GM12878 (cell line): ENCODE results near the gene IRF4. TPM values are rescaled to one million over a fixed set of nuclear protein-coding genes. Genes with fewer than 3 reads are reported as not detected.
A peak's percentile ranks its signal among the peaks of the same experiment; 100 is the strongest.

Experiments used
- BHLHE40 ChIP-seq, 2 experiments: fragments of 450-650 bp in 1 of 2; IDR thresholded peaks; 2 replicates each; pipeline ENCODE4 v1.6.1; 2011 to 2017; ENCODE audit warnings: low read depth in 2 of 2, borderline replicate concordance in 1 of 2, improper control_type of control experiment in 1 of 2, low read length in 1 of 2, mild to moderate bottlenecking in 1 of 2
- HDAC2 ChIP-seq: fragments of 200-600 bp; sonication (generic); IDR thresholded peaks from 2 replicates; pipeline ENCODE4 v1.6.1; 2017
- JUNB ChIP-seq: IDR thresholded peaks from 2 replicates; pipeline ENCODE4 v1.6.1; 2016; ENCODE audit warnings: antibody characterized with exemption, mild to moderate bottlenecking
- KDM1A ChIP-seq: fragments of 200-600 bp; sonication (generic); IDR thresholded peaks from 2 replicates; pipeline ENCODE4 v1.6.1; 2016; ENCODE audit warnings: borderline replicate concordance
- MEF2A ChIP-seq: IDR thresholded peaks from 2 replicates; pipeline ENCODE4 v1.6.1; 2011; ENCODE audit warnings: low read depth, mild to moderate bottlenecking, low read length, moderate library complexity; ENCODE audit not compliant: insufficient read depth
- POLR2AphosphoS2 ChIP-seq: IDR thresholded peaks from 2 replicates; pipeline ENCODE4 v1.6.1; 2011; ENCODE audit warnings: low read depth, mild to moderate bottlenecking, low read length, improper control_type of control experiment, moderate library complexity
- SIN3A ChIP-seq: IDR thresholded peaks from 2 replicates; pipeline ENCODE4 v1.6.1; 2012; ENCODE audit warnings: low read depth, low read length, improper control_type of control experiment
- TCF7 ChIP-seq: IDR thresholded peaks from 2 replicates; pipeline ENCODE4 v1.6.1; 2014; ENCODE audit warnings: antibody characterized with exemption, borderline replicate concordance
- WRNIP1 ChIP-seq: IDR thresholded peaks from 2 replicates; pipeline ENCODE4 v1.6.1; 2011; ENCODE audit warnings: low read depth, low read length, improper control_type of control experiment, borderline replicate concordance
- ZNF622 ChIP-seq: fragments of 450-650 bp; IDR thresholded peaks from 2 replicates; pipeline ENCODE4 v1.6.1; 2017; ENCODE audit warnings: mild to moderate bottlenecking, inconsistent platforms
- polyA plus RNA-seq, 11 experiments: library from polyadenylated mRNA; depleted of rRNA in 4 of 11; unstranded in 6 of 11; stranded (reverse) in 5 of 11; fragments of >200 nt; fragmentation: Nextera tagmentation in 4 of 11; fragmentation: Illumina TruSeq in 1 of 11; extraction: Ambion mirVana in 4 of 11; extraction: Trizol in 1 of 11; gene quantifications; 1 replicate in 1 of 11; 2 replicates in 10 of 11; pipeline versions ENCODE4 v1.2.1 to v1.2.3, GENCODE V29; 2011 to 2016; ENCODE audit warnings: inconsistent platforms in 2 of 11, missing spikeins in 2 of 11, low read depth in 1 of 11
- total RNA-seq, 4 experiments: library from RNA; depleted of rRNA in 3 of 4; stranded (reverse); fragments of >200 nt in 3 of 4; fragmentation: Illumina TruSeq in 1 of 4; extraction: Trizol in 1 of 4; gene quantifications; 2 replicates each; pipeline versions ENCODE4 v1.2.1 to v1.2.3, GENCODE V29; 2013 to 2021
- TF ChIP-seq, protein P1 (sequence below): fragments of 450-650 bp; IDR thresholded peaks from 2 replicates; pipeline ENCODE4 v1.6.1; 2014; ENCODE audit warnings: mild to moderate bottlenecking
- TF ChIP-seq, protein P2 (sequence below): fragments of 450-650 bp; IDR thresholded peaks from 2 replicates; pipeline ENCODE4 v1.6.1; 2017; ENCODE audit warnings: mild to moderate bottlenecking
- TF ChIP-seq, protein P3 (sequence below): IDR thresholded peaks from 2 replicates; pipeline ENCODE4 v1.6.1; 2011; ENCODE audit warnings: low read depth, mild to moderate bottlenecking, low read length, moderate library complexity, borderline replicate concordance; ENCODE audit errors: extremely low read depth
- TF ChIP-seq, protein P4 (sequence below): IDR thresholded peaks from 2 replicates; pipeline ENCODE4 v1.6.1; 2012; ENCODE audit warnings: low read depth, low read length, improper control_type of control experiment
- TF ChIP-seq, protein P5 (sequence below): IDR thresholded peaks from 2 replicates; pipeline ENCODE4 v1.6.1; 2012; ENCODE audit warnings: low read depth, low read length, improper control_type of control experiment
- TF ChIP-seq, protein P6 (sequence below): fragments of 450-650 bp; IDR thresholded peaks from 2 replicates; pipeline ENCODE4 v1.6.1; 2017; ENCODE audit warnings: mild to moderate bottlenecking, low read depth, inconsistent platforms; ENCODE audit not compliant: poor library complexity, severe bottlenecking
- TF ChIP-seq, protein P7 (sequence below): fragments of 150-350 bp; IDR thresholded peaks from 2 replicates; pipeline ENCODE4 v1.6.1; 2014; ENCODE audit warnings: mild to moderate bottlenecking, low read depth, low read length
- TF ChIP-seq, protein P8 (sequence below): fragments of 450-650 bp; IDR thresholded peaks from 2 replicates; pipeline ENCODE4 v1.6.1; 2017; ENCODE audit warnings: low read depth, mild to moderate bottlenecking, moderate library complexity

The IRF4 gene
- total and polyA plus RNA-seq, 10 of the 15 experiments (the other 5 are each of a cell fraction or from before 2014, with no cell fraction given) = 50.0 to 495 (median 257) TPM

DNA sequence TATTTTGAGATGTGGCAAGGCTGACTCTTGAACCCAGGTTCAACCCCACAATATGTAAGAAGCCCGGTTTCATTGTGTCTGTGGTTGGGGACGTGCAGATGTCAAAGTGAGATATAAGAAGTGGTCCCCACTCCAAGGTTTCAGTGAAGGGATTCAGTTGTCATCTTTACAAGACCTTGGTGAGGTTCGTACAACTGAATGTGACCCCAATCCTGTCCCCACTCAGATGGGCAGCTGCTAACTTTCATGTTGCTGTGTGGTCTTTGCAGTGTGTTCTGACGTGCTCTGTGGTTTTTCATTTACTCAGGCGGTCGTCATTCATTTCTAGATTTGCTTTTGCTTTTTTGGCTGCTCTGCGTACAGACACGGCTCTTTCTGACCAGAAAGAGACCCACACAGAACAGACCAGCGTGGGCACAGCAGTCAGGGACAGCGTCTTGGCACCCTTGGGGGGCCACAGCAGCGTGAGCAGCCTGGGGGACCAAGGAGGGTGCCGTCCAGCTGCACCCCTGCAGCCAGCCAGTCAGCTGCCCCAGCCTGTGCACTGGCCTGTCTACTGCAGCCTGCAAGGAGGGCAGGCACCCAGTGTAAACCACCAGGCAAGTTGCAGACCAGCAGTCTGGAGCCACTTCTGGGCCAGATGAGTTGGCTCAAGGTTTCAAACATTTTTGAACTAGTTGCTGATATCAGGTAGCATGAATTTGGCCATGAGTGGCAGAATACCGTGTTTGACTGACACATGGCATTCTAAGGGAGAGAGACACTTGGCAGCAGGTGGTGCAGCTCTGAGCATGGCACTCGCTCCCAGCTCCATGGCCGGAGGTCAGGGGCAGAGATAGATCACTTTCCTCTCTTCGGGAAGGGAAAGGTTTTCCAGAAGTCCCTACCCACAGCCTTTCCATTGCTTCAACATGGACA is 49.4 kb upstream of the IRF4 start (continued):
- TF ChIP-seq, protein P1, sequence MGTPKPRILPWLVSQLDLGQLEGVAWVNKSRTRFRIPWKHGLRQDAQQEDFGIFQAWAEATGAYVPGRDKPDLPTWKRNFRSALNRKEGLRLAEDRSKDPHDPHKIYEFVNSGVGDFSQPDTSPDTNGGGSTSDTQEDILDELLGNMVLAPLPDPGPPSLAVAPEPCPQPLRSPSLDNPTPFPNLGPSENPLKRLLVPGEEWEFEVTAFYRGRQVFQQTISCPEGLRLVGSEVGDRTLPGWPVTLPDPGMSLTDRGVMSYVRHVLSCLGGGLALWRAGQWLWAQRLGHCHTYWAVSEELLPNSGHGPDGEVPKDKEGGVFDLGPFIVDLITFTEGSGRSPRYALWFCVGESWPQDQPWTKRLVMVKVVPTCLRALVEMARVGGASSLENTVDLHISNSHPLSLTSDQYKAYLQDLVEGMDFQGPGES = no peak
- TF ChIP-seq HDAC2 (0 out of 2 replicates have a peak, but pooled peaks have one; percentile 55), POLR2AphosphoS2 (no peak; the same call in 1 of the 2 replicates), MEF2A (peak; percentile 87; the same call in 1 of the 2 replicates), SIN3A (no peak), JUNB (peak; percentile 94), ZNF622 (no peak), BHLHE40 (IDR thresholded peaks at IDR 0.05; ENCODE audit: borderline replicate concordance in 1 of 2, low read depth in 2 of 2, low read length in 1 of 2) (peak; percentile 77 to 88), KDM1A (no peak), TCF7 (no peak), WRNIP1 (no peak)
- TF ChIP-seq, protein P2, sequence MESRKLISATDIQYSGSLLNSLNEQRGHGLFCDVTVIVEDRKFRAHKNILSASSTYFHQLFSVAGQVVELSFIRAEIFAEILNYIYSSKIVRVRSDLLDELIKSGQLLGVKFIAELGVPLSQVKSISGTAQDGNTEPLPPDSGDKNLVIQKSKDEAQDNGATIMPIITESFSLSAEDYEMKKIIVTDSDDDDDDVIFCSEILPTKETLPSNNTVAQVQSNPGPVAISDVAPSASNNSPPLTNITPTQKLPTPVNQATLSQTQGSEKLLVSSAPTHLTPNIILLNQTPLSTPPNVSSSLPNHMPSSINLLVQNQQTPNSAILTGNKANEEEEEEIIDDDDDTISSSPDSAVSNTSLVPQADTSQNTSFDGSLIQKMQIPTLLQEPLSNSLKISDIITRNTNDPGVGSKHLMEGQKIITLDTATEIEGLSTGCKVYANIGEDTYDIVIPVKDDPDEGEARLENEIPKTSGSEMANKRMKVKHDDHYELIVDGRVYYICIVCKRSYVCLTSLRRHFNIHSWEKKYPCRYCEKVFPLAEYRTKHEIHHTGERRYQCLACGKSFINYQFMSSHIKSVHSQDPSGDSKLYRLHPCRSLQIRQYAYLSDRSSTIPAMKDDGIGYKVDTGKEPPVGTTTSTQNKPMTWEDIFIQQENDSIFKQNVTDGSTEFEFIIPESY = no peak
- TF ChIP-seq, protein P3, sequence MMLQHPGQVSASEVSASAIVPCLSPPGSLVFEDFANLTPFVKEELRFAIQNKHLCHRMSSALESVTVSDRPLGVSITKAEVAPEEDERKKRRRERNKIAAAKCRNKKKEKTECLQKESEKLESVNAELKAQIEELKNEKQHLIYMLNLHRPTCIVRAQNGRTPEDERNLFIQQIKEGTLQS = no peak
- TF ChIP-seq, protein P4, sequence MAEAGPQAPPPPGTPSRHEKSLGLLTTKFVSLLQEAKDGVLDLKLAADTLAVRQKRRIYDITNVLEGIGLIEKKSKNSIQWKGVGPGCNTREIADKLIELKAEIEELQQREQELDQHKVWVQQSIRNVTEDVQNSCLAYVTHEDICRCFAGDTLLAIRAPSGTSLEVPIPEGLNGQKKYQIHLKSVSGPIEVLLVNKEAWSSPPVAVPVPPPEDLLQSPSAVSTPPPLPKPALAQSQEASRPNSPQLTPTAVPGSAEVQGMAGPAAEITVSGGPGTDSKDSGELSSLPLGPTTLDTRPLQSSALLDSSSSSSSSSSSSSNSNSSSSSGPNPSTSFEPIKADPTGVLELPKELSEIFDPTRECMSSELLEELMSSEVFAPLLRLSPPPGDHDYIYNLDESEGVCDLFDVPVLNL = no peak
- TF ChIP-seq, protein P5, sequence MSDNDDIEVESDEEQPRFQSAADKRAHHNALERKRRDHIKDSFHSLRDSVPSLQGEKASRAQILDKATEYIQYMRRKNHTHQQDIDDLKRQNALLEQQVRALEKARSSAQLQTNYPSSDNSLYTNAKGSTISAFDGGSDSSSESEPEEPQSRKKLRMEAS = peak; percentile 46; the same call in 1 of the 2 replicates
- TF ChIP-seq, protein P6, sequence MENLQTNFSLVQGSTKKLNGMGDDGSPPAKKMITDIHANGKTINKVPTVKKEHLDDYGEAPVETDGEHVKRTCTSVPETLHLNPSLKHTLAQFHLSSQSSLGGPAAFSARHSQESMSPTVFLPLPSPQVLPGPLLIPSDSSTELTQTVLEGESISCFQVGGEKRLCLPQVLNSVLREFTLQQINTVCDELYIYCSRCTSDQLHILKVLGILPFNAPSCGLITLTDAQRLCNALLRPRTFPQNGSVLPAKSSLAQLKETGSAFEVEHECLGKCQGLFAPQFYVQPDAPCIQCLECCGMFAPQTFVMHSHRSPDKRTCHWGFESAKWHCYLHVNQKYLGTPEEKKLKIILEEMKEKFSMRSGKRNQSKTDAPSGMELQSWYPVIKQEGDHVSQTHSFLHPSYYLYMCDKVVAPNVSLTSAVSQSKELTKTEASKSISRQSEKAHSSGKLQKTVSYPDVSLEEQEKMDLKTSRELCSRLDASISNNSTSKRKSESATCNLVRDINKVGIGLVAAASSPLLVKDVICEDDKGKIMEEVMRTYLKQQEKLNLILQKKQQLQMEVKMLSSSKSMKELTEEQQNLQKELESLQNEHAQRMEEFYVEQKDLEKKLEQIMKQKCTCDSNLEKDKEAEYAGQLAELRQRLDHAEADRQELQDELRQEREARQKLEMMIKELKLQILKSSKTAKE = peak; percentile 96
- TF ChIP-seq, protein P7, sequence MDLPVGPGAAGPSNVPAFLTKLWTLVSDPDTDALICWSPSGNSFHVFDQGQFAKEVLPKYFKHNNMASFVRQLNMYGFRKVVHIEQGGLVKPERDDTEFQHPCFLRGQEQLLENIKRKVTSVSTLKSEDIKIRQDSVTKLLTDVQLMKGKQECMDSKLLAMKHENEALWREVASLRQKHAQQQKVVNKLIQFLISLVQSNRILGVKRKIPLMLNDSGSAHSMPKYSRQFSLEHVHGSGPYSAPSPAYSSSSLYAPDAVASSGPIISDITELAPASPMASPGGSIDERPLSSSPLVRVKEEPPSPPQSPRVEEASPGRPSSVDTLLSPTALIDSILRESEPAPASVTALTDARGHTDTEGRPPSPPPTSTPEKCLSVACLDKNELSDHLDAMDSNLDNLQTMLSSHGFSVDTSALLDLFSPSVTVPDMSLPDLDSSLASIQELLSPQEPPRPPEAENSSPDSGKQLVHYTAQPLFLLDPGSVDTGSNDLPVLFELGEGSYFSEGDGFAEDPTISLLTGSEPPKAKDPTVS = no peak
- TF ChIP-seq, protein P8, sequence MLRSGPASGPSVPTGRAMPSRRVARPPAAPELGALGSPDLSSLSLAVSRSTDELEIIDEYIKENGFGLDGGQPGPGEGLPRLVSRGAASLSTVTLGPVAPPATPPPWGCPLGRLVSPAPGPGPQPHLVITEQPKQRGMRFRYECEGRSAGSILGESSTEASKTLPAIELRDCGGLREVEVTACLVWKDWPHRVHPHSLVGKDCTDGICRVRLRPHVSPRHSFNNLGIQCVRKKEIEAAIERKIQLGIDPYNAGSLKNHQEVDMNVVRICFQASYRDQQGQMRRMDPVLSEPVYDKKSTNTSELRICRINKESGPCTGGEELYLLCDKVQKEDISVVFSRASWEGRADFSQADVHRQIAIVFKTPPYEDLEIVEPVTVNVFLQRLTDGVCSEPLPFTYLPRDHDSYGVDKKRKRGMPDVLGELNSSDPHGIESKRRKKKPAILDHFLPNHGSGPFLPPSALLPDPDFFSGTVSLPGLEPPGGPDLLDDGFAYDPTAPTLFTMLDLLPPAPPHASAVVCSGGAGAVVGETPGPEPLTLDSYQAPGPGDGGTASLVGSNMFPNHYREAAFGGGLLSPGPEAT = peak; percentile 61
